Measurements from ENCODE around the gene PSORS1C1. TPM values are rescaled to one million over a fixed set of nuclear protein-coding genes. Genes with fewer than 3 reads are reported as not detected.
"Not testable (repeated sequence)": the region's sequence is repeated elsewhere in the genome, so short reads cannot be mapped to it uniquely, and the experiment has no call there.

PSORS1C1 gene
- total and polyA plus RNA-seq, 2 donors (not counting 1 experiment from before 2014, with no cell fraction given) = 0.40 to 0.66 TPM

DNA sequence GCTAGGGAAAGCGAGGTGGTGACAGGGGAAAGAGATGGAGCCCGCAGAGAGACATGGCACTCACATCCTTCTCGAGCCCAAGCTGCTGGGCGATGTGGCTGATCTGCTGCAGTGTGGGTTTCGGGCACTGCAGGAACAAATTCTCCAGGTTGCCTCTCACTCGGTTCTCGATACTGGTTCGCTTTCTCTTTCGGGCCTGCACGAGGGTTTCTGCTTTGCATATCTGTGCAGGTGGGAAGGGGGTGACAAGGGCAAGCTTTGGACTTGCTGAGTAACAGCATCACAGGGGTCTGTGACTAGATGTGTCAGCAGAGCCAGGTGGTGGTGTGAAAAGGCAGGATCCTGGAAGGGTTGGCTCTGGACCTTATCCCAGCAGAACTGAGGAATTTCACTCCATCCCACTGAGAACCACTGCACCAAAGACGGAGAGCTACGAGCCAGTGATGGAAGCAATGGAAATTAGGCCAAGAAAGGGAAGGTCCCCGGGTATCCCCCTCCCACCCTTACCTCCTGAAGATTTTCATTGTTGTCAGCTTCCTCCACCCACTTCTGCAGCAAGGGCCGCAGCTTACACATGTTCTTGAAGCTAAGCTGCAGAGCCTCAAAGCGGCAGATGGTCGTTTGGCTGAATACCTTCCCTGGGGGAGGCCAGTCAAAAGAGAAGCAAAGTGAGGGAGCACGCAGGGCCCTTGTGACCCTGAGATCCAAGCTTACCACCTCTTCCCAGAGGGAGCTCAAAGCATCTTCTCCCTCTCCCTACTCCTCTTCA lies 50.6 kb downstream of the PSORS1C1 start:
- not testable (repeated sequence) for H3K4me3 ChIP-seq (replicated peaks in 1 of 4; ENCODE audit: control extremely low read depth in 1 of 4, insufficient read depth in 1 of 4, low read depth in 3 of 4, low read length in 4 of 4); H3K36me3 ChIP-seq (ENCODE audit: control insufficient read depth, insufficient read depth, low read length); H4K20me1 ChIP-seq (ENCODE audit: control insufficient read depth, extremely low read depth, insufficient read depth, low read length)

DNA sequence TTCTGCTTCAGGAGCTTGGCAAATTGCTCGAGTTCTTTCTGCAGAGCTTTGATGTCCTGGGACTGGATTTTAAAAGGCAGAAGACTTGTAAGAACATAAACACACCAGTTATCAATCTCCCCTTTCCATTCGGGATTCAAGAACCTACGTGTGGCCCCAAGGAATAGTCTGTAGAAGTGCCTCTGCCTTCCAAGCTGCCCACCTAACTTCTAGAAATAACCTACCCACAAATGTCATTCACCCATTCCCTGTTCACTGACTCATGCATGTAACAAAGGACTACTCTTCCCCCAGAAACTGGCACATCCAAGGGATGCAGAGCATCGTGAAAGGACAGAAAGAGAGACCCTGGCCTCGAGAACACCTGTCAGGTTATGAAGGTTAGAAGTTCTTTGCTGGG lies 51.4 kb downstream of the PSORS1C1 start:
- Histone ChIP-seq H2AFZ (ENCODE audit: low read length) (no peak overlapping the region), H3K4me3 (replicated peaks in 1 of 4; ENCODE audit: control extremely low read depth in 1 of 4, insufficient read depth in 1 of 4, low read depth in 3 of 4, low read length in 4 of 4) (no peak overlapping the region), H3K4me2 (ENCODE audit: extremely low read depth, insufficient read depth, low read length) (no peak overlapping the region), H3K4me1 (ENCODE audit: control insufficient read depth, extremely low read depth, insufficient read depth, low read length) (no peaks in the 10 kb centered on the region), H3K9ac (ENCODE audit: insufficient read depth, low read length) (no peak overlapping the region), H3K27me3 (ENCODE audit: control insufficient read depth, insufficient read depth, low read length) (no peaks in the 10 kb centered on the region), H4K20me1 (ENCODE audit: control insufficient read depth, extremely low read depth, insufficient read depth, low read length) (no peaks in the 10 kb centered on the region), H3K27ac (ENCODE audit: insufficient read depth, low read length) (no peak overlapping the region), H3K79me2 (ENCODE audit: control insufficient read depth, insufficient read depth, low read length) (peaks cover 2% of the 10 kb centered on the region), H3K9me3 (ENCODE audit: control insufficient read depth, insufficient read depth, low read depth, low read length) (no peaks in the 10 kb centered on the region), H3K36me3 (ENCODE audit: control insufficient read depth, insufficient read depth, low read length) (peaks cover 3% of the 10 kb centered on the region)
- DNase-seq (ENCODE audit: low read depth in 2 of 2) = no peak
- TF ChIP-seq, protein P1, sequence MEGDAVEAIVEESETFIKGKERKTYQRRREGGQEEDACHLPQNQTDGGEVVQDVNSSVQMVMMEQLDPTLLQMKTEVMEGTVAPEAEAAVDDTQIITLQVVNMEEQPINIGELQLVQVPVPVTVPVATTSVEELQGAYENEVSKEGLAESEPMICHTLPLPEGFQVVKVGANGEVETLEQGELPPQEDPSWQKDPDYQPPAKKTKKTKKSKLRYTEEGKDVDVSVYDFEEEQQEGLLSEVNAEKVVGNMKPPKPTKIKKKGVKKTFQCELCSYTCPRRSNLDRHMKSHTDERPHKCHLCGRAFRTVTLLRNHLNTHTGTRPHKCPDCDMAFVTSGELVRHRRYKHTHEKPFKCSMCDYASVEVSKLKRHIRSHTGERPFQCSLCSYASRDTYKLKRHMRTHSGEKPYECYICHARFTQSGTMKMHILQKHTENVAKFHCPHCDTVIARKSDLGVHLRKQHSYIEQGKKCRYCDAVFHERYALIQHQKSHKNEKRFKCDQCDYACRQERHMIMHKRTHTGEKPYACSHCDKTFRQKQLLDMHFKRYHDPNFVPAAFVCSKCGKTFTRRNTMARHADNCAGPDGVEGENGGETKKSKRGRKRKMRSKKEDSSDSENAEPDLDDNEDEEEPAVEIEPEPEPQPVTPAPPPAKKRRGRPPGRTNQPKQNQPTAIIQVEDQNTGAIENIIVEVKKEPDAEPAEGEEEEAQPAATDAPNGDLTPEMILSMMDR (conservative IDR thresholded peaks at IDR 0.05 in 1 of 2, IDR thresholded peaks at IDR 0.05 in 1 of 2; ENCODE audit: low read depth in 1 of 2, low read length in 2 of 2) = no peak
- TF ChIP-seq EZH2 (IDR thresholded peaks at IDR 0.05; ENCODE audit: low read length, missing control alignments) = no peak

More for the DNA sequence above, 50.6 kb downstream of the PSORS1C1 start:
- not testable (repeated sequence) for H3K9ac ChIP-seq (ENCODE audit: insufficient read depth, low read length); H3K4me1 ChIP-seq (ENCODE audit: control insufficient read depth, extremely low read depth, insufficient read depth, low read length); H3K79me2 ChIP-seq (ENCODE audit: control insufficient read depth, insufficient read depth, low read length); H2AFZ ChIP-seq (ENCODE audit: low read length); DNase-seq (ENCODE audit: low read depth in 2 of 2); H3K9me3 ChIP-seq (ENCODE audit: control insufficient read depth, insufficient read depth, low read depth, low read length); H3K27ac ChIP-seq (ENCODE audit: insufficient read depth, low read length); H3K27me3 ChIP-seq (ENCODE audit: control insufficient read depth, insufficient read depth, low read length); H3K4me2 ChIP-seq (ENCODE audit: extremely low read depth, insufficient read depth, low read length)

DNA sequence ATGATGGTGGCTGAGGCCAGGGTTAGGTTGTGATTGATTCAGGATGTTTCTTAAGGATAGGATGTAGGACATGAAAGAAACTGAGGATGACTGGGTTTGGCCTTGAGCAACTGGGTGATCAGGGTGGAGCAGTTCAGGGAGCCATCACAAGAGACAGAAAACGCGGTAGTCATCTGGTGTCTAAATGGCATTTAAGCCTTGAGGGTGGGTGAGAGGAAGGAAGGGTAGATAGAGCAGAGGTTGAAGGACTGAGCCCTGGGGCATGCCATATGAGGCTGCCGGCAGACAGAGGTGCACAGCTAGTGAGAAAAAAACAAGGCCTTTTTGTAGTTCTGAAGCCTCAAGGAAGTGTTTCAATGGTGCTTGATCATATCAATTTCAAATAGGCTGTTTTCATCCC lies 54.0 kb downstream of the PSORS1C1 start:
- Histone ChIP-seq H3K4me1 (ENCODE audit: control insufficient read depth, extremely low read depth, insufficient read depth, low read length) (no peaks in the 10 kb centered on the region), H3K9ac (ENCODE audit: insufficient read depth, low read length) (no peak overlapping the region), H3K9me3 (ENCODE audit: control insufficient read depth, insufficient read depth, low read depth, low read length) (no peaks in the 10 kb centered on the region), H3K79me2 (ENCODE audit: control insufficient read depth, insufficient read depth, low read length) (no peaks in the 10 kb centered on the region), H4K20me1 (ENCODE audit: control insufficient read depth, extremely low read depth, insufficient read depth, low read length) (no peaks in the 10 kb centered on the region), H3K4me2 (ENCODE audit: extremely low read depth, insufficient read depth, low read length) (no peak overlapping the region), H3K36me3 (ENCODE audit: control insufficient read depth, insufficient read depth, low read length) (no peaks in the 10 kb centered on the region), H3K27ac (ENCODE audit: insufficient read depth, low read length) (no peak overlapping the region), H2AFZ (ENCODE audit: low read length) (no peak overlapping the region), H3K4me3 (replicated peaks in 1 of 4; ENCODE audit: control extremely low read depth in 1 of 4, insufficient read depth in 1 of 4, low read depth in 3 of 4, low read length in 4 of 4) (no peak overlapping the region), H3K27me3 (ENCODE audit: control insufficient read depth, insufficient read depth, low read length) (no peaks in the 10 kb centered on the region)
- DNase-seq (ENCODE audit: low read depth in 2 of 2) = no peak
- TF ChIP-seq EZH2 (IDR thresholded peaks at IDR 0.05; ENCODE audit: low read length, missing control alignments) = no peak
- TF ChIP-seq, protein P1 (conservative IDR thresholded peaks at IDR 0.05 in 1 of 2, IDR thresholded peaks at IDR 0.05 in 1 of 2; ENCODE audit: low read depth in 1 of 2, low read length in 2 of 2) = no peak
